ENCODE results near the gene IQGAP2. TPM values are rescaled to one million over a fixed set of nuclear protein-coding genes. Genes with fewer than 3 reads are reported as not detected.

The IQGAP2 gene
- total RNA-seq, 1 experiment from 2014 or later, result not detected

DNA sequence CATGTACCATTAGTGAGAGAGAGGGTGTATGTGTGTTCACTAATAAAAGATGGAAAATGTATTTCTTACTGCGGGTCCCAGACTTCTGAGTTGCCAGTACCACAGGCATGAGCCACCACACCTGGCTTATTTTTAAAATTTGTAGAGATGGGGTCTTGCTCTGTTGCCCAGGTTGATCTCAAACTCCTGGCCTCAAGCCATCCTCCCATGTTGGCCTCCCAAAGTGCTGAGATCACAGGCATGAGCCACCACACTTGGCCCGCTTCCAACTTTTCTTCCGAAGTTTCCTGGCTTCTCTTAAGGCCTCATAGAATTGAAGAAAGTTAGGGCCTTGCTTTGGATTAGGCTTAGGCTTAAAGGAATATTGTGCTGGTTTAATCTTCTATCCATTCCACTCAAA, 260.5 kb downstream of the IQGAP2 start:
- BruUV-seq (replicated peaks), result no TSS peak
- no peaks in the 10 kb centered on the region for H3K79me2 ChIP-seq (ENCODE audit: low read length)
- no peaks in the 10 kb centered on the region for H3K9me2 ChIP-seq (replicated peaks; ENCODE audit: low read length)
- ChIA-PET CTCF (no interaction called here), POLR2A (ENCODE audit: unreplicated experiment) (no interaction called here)
- H3K27ac ChIP-seq (ENCODE audit: low read length), result no peak overlapping the region
- TF ChIP-seq, protein P1, sequence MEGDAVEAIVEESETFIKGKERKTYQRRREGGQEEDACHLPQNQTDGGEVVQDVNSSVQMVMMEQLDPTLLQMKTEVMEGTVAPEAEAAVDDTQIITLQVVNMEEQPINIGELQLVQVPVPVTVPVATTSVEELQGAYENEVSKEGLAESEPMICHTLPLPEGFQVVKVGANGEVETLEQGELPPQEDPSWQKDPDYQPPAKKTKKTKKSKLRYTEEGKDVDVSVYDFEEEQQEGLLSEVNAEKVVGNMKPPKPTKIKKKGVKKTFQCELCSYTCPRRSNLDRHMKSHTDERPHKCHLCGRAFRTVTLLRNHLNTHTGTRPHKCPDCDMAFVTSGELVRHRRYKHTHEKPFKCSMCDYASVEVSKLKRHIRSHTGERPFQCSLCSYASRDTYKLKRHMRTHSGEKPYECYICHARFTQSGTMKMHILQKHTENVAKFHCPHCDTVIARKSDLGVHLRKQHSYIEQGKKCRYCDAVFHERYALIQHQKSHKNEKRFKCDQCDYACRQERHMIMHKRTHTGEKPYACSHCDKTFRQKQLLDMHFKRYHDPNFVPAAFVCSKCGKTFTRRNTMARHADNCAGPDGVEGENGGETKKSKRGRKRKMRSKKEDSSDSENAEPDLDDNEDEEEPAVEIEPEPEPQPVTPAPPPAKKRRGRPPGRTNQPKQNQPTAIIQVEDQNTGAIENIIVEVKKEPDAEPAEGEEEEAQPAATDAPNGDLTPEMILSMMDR (conservative IDR thresholded peaks at IDR 0.05; ENCODE audit: low read depth, low read length), result no peak
- no peak for TF ChIP-seq EZH2 (IDR thresholded peaks at IDR 0.05; ENCODE audit: low read length, unreplicated experiment)
- no peak for DNase-seq
- H2AFZ ChIP-seq (ENCODE audit: low read length), result no peak overlapping the region
- no peaks in the 10 kb centered on the region for H3K36me3 ChIP-seq (ENCODE audit: low read depth, low read length)
- H3K9me3 ChIP-seq (ENCODE audit: low read length), result no peaks in the 10 kb centered on the region
- H4K20me1 ChIP-seq (ENCODE audit: low read length), result no peaks in the 10 kb centered on the region
- H3K27me3 ChIP-seq (ENCODE audit: low read length), result no peaks in the 10 kb centered on the region
- no peaks in the 10 kb centered on the region for H3K4me1 ChIP-seq (ENCODE audit: insufficient read depth, low read length)
- H3K9ac ChIP-seq (ENCODE audit: low read length), result no peak overlapping the region
- intact Hi-C loops (cut with micrococcal nuclease), result no loop called here
- H3F3A ChIP-seq (ENCODE audit: low read length, unreplicated experiment), result no peaks in the 10 kb centered on the region
- no peak for ATAC-seq
- H3K4me2 ChIP-seq (ENCODE audit: low read length), result no peak overlapping the region
- H3K4me3 ChIP-seq (ENCODE audit: low read length), result no peak overlapping the region

DNA sequence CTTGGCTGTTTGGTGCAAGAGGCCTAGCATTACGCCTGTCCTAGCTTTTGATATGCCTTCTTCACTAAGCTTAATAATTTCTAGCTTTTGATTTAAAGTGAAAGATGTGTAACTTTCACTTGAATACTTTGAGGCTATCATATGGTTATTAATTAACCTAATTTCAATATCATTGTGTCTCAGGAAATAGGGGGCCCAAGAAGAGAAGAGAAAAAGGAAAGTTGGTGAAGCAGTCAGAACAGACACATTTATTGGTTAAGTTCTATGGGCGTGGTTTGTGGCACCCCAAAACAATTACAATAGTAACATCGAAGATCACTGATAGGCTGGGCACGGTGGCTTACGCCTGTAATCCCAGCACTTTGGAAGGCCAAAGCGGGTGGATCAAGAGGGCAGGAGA, 261.0 kb downstream of the IQGAP2 start:
- Histone ChIP-seq H2AFZ (ENCODE audit: low read length) (no peak overlapping the region), H3F3A (ENCODE audit: low read length, unreplicated experiment) (no peaks in the 10 kb centered on the region), H3K79me2 (ENCODE audit: low read length) (no peaks in the 10 kb centered on the region), H3K4me1 (ENCODE audit: insufficient read depth, low read length) (no peaks in the 10 kb centered on the region), H3K4me3 (ENCODE audit: low read length) (no peak overlapping the region), H3K27me3 (ENCODE audit: low read length) (no peaks in the 10 kb centered on the region), H3K9me3 (ENCODE audit: low read length) (no peaks in the 10 kb centered on the region), H3K4me2 (ENCODE audit: low read length) (no peak overlapping the region), H3K9ac (ENCODE audit: low read length) (no peak overlapping the region), H3K36me3 (ENCODE audit: low read depth, low read length) (no peaks in the 10 kb centered on the region), H4K20me1 (ENCODE audit: low read length) (no peaks in the 10 kb centered on the region), H3K9me2 (replicated peaks; ENCODE audit: low read length) (no peaks in the 10 kb centered on the region), H3K27ac (ENCODE audit: low read length) (no peak overlapping the region)
- DNase-seq (no peak), ATAC-seq (no peak)
- intact Hi-C loops (cut with micrococcal nuclease), result no loop called here
- TF ChIP-seq EZH2phosphoT487 (IDR thresholded peaks at IDR 0.05; ENCODE audit: borderline replicate concordance, low read length) (no peak), EZH2 (IDR thresholded peaks at IDR 0.05; ENCODE audit: low read length, unreplicated experiment) (no peak)
- TF ChIP-seq, protein P1 (conservative IDR thresholded peaks at IDR 0.05; ENCODE audit: low read depth, low read length), result no peak
- BruUV-seq (replicated peaks), result no TSS peak
- CTCF ChIA-PET, result no interaction called here
- POLR2A ChIA-PET (ENCODE audit: unreplicated experiment), result no interaction called here

DNA sequence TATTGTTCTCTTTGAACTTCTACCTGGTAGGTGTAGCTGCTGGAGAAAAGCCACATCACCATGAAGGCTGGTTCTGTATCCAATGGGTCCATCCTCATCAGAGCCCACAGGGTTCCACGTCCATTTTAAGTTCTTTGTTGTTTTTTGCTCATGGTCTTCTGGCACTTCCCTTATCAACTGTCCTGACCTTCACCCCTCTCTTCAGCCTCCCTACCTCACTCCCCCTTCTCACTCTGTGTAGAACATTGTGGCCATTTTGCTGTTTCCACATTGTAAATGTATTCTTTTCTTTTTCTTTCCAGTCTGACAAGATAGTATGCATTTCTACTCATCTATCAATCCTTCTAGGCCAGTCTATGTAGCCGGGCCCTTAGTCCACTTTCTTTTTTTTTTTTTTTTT, 264.4 kb downstream of the IQGAP2 start:
- intact Hi-C loops (cut with micrococcal nuclease), result no loop called here
- H3K4me2 ChIP-seq (ENCODE audit: low read length), result no peak overlapping the region
- no peaks in the 10 kb centered on the region for H3K36me3 ChIP-seq (ENCODE audit: low read depth, low read length)
- DNase-seq (no peak), ATAC-seq (no peak)
- no peaks in the 10 kb centered on the region for H3K9me2 ChIP-seq (replicated peaks; ENCODE audit: low read length)
- no peaks in the 10 kb centered on the region for H4K20me1 ChIP-seq (ENCODE audit: low read length)
- H3K27ac ChIP-seq (ENCODE audit: low read length), result no peak overlapping the region
- 0 out of 2 replicates have a peak, but pooled peaks cover 5% of the 10 kb centered on the region for H3K4me1 ChIP-seq (ENCODE audit: insufficient read depth, low read length)
- CTCF ChIA-PET, result no interaction called here
- POLR2A ChIA-PET (ENCODE audit: unreplicated experiment), result no interaction called here
- no peak overlapping the region for H2AFZ ChIP-seq (ENCODE audit: low read length)
- H3K27me3 ChIP-seq (ENCODE audit: low read length), result no peaks in the 10 kb centered on the region
- no peaks in the 10 kb centered on the region for H3K9me3 ChIP-seq (ENCODE audit: low read length)
- TF ChIP-seq EZH2 (IDR thresholded peaks at IDR 0.05; ENCODE audit: low read length, unreplicated experiment) (no peak), EZH2phosphoT487 (IDR thresholded peaks at IDR 0.05; ENCODE audit: borderline replicate concordance, low read length) (no peak)
- TF ChIP-seq, protein P1 (conservative IDR thresholded peaks at IDR 0.05; ENCODE audit: low read depth, low read length), result no peak
- H3K79me2 ChIP-seq (ENCODE audit: low read length), result no peaks in the 10 kb centered on the region
- no peak overlapping the region for H3K9ac ChIP-seq (ENCODE audit: low read length)
- no peak overlapping the region for H3K4me3 ChIP-seq (ENCODE audit: low read length)
- no TSS peak for BruUV-seq (replicated peaks)
- H3F3A ChIP-seq (ENCODE audit: low read length, unreplicated experiment), result no peaks in the 10 kb centered on the region

All from PC-3 (cell line).